ENCODE results near the gene ZNF777.
"Not testable (repeated sequence)": the region's sequence is repeated elsewhere in the genome, so short reads cannot be mapped to it uniquely, and the experiment has no call there.

Gene ZNF777

GRCh38 chr7:149413083-149413482, 47.8 kb downstream of the ZNF777 start:
- DNase-seq (ENCODE audit: low read depth), result not testable (repeated sequence)

DNA sequence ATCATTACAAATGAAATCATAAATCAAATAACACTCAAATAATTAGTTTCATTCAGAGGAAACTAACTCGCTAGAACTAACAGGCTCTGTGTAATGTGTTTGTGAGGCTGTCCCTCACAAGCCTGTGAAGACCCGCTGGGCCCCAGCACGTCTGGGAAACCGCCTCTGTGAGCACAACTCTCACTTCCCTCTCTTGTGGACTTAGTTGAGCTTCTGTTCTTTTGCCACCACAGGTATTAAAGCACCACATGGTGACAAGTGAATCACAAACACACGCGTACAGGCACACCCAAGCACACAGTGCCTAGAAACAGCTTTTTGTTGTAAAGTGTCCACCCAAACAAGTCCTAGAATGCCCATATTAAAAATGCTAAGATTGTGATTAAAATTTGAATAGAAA, 51.0 kb downstream of the ZNF777 start:
- no peak for DNase-seq (ENCODE audit: low read depth)

DNA sequence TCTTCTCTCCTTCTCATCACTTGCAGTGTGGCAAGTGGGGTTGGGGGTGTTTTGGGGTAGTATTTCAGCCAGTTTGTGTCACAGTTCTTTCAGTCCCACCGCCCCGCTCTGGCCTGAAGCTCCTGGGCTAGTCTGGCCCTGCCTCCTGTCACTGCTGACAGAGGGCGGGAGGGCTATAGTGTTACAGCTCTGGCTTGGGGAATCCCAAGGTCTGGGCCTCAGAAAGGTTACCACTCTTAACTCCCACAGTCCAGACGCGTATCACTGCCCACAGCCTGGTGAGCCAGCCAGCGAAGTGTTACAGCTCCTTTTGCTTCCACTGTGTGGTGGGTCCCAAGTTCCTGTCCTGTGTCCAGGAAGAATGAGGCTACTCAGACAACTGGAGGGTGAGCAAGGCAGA, 56.0 kb downstream of the ZNF777 start:
- no peak for DNase-seq (ENCODE audit: low read depth)

DNA sequence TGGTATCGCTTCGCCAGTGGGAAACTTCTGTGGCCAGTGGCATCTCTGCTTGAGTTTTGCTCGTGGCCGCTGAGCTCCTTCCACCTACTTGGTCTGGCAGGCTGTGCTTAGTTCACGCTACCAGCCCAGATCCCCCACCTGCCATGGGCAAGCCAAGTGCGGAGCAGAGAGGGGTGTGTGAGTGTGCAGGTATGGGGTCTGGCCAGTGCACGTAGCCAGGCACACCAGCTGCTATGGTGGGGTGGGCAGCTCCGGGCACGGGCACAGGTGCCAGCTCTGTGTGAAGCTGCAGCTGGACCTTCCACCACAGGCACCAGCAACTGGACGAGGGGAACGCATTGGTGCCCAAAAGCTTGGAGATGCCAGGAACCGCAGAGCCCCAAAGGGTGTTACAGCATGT, 56.5 kb downstream of the ZNF777 start:
- DNase-seq (ENCODE audit: low read depth), result no peak

DNA sequence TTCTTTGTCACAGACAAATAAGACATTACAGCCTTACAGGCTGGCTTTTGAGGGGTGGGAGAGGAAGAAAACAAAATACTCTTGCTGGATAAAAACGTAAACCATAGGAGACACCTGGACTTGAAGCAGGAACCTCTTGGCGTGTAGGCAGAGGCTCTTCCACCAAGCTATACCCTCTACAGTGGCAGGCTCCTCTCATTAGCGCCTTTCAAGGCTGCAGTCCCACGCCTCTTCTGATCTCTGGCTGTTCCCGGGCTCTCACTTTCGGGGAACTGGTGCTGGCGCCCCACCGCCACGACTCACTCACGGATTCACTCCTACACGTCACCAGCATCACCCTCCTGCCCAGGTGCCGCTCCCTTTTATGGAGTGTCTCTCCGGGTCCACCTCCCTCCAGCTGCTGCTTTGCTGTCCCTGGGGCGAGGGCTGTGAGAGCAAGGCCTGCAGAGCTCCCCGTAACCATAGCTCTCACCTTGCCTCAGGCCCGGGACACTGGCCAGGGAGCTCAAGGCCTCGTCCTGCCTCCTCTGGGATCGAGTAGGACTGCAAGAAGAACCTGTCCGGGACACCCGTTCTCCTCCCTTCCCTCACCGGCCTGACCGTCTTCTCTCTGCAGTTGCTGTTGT, 62.6 kb downstream of the ZNF777 start:
- DNase-seq (ENCODE audit: low read depth), result no peak

DNA sequence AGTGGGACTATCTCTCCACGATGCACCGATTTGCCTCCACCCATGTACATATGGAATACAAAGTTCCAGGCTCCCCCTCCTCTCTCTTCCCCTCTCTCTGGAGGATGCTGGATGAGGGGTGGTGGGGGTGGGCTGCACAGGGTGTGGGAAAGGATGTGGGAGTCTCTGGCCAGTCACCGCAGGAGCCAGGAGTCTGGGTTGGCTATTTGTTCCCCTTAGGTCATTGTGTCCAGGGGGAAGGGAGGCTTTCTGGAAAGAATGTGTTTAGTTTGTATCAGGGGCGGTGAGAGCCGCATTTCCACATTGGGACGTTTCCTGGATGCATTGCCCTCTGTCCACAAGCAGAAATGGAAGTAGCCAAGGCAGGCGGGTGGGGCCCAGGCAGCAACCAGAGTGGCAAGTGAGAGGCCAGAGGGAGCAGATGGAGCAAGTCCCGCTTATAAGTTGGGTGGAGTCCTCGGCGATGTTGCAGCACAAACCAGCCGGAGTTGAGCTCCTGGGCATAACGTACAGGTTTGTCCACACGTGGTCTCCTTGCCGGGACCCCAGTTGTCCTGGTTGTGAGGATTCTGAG, 63.3 kb downstream of the ZNF777 start:
- no peak for DNase-seq (ENCODE audit: low read depth)

DNA sequence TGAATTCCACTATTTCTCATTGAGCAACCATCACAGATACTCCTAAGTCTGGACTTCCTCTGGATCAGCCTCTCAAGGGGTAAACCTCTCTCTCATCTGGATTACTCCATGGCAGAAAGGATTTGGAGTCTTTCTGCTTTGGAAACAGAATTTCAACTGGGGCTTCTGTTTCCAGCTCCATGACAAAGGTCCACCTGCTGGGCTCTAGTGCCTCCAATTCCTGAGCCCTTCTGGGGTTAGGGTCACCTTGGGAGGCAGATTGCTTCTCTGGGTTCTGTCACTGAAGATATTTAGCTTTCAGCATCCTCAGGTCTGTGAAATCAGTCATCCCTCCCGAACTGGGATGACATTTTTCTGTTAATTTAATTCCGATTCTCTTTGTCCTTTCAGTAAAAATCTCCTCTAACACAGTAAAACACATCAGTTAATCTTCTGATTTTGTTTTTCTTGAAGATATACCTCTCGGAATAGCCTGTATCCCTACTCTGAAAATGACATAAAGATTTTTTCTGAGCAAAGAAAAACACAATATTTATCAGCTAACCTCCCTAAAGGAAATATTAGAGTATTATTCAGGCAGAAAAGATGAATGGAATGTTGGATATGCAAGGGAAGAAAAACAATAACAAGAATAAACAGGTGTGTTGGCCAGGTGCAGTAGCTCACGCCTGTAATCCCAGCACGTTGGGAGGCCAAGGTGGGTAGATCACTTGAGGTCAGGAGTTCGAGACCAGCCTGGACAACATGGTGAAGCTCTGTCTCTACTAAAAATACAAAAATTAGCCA, 72.1 kb downstream of the ZNF777 start:
- DNase-seq (ENCODE audit: low read depth), result not testable (repeated sequence)

GRCh38 chr7:149386514-149386913, 74.3 kb downstream of the ZNF777 start:
- DNase-seq (ENCODE audit: low read depth), result not testable (repeated sequence)

GRCh38 chr7:149385195-149385950, 75.5 kb downstream of the ZNF777 start:
- no peak for DNase-seq (ENCODE audit: low read depth)
